Ascending aorta (tissue), 2 donors: Measurements from ENCODE around the gene FARP1. TPM values are rescaled to one million over a fixed set of nuclear protein-coding genes. Genes with fewer than 3 reads are reported as not detected.

ENCODE experiments used
- DNase-seq, 2 donors: peaks; one replicate each; pipeline ENCODE4 v3.0.0-alpha.2; 2019; ENCODE audit warnings: low spot score in 2 of 2
- H3K27ac ChIP-seq, 2 donors: fragments of 200-600 bp; sonication (generic); one replicate each; pipeline ENCODE4 v1.5.1; 2016 to 2017; ENCODE audit warnings: mild to moderate bottlenecking in 1 of 2
- H3K27me3 ChIP-seq: fragments of 200-600 bp; sonication (generic); one replicate; pipeline ENCODE4 v1.5.1; 2017
- H3K36me3 ChIP-seq, 2 donors: fragments of 200-600 bp; sonication (generic); one replicate each; pipeline ENCODE4 v1.5.1; 2016
- H3K4me1 ChIP-seq, 2 donors: fragments of 200-600 bp; sonication (generic); one replicate each; pipeline ENCODE4 v1.5.1; 2016 to 2017; ENCODE audit warnings: mild to moderate bottlenecking in 1 of 2
- H3K4me3 ChIP-seq, 2 donors: fragments of 200-600 bp; sonication (generic); one replicate each; pipeline ENCODE4 v1.5.1; 2016 to 2017; ENCODE audit warnings: mild to moderate bottlenecking in 1 of 2
- H3K9me3 ChIP-seq, 2 donors: fragments of 200-600 bp; sonication (generic); one replicate each; pipeline ENCODE4 v1.5.1; 2016
- intact Hi-C: fragments of 100-400 bp; cut with DNase I; formaldehyde crosslinking; loops from one replicate; pipeline ENCODE4 v1.15.1; 2023
- total RNA-seq: library from RNA; depleted of rRNA; stranded (reverse); fragments of >200 nt; gene quantifications from one replicate; pipeline ENCODE4 v1.1.0, GENCODE V29; 2016
- TF ChIP-seq, protein P1 (sequence below), 3 experiments: fragments of 200-600 bp in 2 of 3; fragments of 450-650 bp in 1 of 3; sonication (generic) in 2 of 3; IDR thresholded peaks; one replicate each; pipeline ENCODE4 v1.5.1; 2016 to 2019; ENCODE audit warnings: antibody characterized with exemption in 3 of 3, mild to moderate bottlenecking in 1 of 3, moderate library complexity in 1 of 3

The FARP1 gene
- total RNA-seq, 1 donor from 2014 or later, result 80.8 TPM

DNA sequence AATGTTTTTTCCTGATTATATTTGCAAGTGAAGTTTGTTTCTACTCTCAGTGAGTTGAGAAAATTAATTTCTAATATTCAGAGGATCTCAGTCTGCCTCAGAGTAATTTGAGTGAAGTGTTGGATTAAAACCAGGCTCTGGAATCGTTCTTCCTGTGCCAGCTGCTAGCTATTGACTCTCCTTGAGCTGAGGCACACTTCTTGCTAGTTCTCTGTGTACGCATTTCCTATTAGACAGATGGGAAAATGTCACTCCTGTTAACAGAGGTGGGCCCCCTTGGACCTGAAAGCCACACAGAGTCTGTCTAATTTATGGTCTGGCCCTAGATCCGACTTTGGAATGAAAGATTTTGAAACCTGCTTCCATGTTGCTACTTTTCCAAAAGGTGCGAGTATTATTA lies 141.8 kb downstream of the FARP1 start:
- DNase-seq, result no peak
- no peaks in the 10 kb centered on the region for H3K9me3 ChIP-seq
- H3K4me3 ChIP-seq, result no peak overlapping the region

DNA sequence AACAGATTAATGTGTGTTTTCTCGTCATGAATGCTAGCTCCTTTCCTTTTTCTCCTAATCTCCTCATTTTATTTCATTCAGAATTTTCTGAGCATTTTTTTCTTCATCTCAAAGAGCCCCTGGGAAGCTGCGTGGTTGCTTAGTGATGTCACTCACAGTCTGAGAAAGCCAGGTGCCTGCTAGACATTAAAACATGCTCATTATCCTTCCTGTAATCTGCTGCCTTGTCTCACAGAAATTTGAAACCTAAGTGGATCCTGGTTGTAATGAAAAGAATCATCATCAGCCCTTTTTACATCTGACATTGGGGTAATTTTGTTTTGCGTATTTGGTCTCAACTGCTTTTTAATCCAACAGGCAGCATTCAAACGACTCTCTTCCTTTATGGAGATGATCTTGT lies 142.4 kb downstream of the FARP1 start:
- H3K27me3 ChIP-seq, result no peaks in the 10 kb centered on the region
- intact Hi-C loops, result no loop called here
- H3K9me3 ChIP-seq, result no peaks in the 10 kb centered on the region
- DNase-seq, result no peak
- no peak overlapping the region for H3K4me3 ChIP-seq
- TF ChIP-seq, protein P1, sequence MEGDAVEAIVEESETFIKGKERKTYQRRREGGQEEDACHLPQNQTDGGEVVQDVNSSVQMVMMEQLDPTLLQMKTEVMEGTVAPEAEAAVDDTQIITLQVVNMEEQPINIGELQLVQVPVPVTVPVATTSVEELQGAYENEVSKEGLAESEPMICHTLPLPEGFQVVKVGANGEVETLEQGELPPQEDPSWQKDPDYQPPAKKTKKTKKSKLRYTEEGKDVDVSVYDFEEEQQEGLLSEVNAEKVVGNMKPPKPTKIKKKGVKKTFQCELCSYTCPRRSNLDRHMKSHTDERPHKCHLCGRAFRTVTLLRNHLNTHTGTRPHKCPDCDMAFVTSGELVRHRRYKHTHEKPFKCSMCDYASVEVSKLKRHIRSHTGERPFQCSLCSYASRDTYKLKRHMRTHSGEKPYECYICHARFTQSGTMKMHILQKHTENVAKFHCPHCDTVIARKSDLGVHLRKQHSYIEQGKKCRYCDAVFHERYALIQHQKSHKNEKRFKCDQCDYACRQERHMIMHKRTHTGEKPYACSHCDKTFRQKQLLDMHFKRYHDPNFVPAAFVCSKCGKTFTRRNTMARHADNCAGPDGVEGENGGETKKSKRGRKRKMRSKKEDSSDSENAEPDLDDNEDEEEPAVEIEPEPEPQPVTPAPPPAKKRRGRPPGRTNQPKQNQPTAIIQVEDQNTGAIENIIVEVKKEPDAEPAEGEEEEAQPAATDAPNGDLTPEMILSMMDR (IDR thresholded peaks at IDR 0.05), result no peak
- H3K4me1 ChIP-seq, result no peaks in the 10 kb centered on the region
- H3K27ac ChIP-seq, result no peak overlapping the region
- no peaks in the 10 kb centered on the region for H3K36me3 ChIP-seq

More for the DNA sequence above, 141.8 kb downstream of the FARP1 start:
- Histone ChIP-seq H3K27ac (no peak overlapping the region), H3K36me3 (no peaks in the 10 kb centered on the region), H3K27me3 (no peaks in the 10 kb centered on the region), H3K4me1 (no peaks in the 10 kb centered on the region)
- TF ChIP-seq, protein P1 (IDR thresholded peaks at IDR 0.05), result no peak
- intact Hi-C loops, result no loop called here

DNA sequence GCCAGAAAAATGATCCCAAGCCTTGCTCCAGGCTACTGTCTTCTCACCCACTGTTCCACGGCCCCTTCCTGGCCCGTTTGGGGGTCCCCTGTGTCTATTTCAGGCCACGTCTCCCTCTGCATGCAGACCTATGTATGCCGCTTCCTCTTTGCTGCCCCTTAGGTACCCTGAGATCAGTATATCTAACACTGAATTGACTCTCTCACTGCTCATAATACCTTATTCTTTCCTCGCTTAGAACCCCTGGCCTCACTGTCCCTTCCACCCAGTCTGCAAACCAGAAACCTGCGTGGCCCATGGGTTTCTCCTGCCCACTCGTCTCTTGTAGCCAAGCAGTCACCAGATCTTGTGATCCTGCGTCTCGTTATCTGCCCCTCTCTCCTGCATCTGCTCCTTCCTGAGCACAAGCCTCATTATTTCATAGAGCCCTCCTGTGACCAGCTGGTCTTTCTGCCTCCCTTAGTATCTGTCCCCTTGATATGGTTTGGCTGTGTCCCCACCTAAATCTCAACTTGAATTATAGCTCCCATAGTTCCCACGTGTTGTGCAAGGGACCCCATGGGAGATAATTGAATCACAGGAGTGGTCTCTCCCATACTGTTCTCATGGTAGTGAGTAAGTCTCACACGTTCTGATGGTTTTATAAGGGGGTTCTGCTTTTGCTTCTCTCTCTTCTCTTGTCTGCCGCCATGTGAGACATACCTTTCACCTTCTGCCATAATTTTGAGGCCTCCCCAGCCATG lies 143.1 kb downstream of the FARP1 start:
- Histone ChIP-seq H3K27me3 (no peaks in the 10 kb centered on the region), H3K4me1 (no peaks in the 10 kb centered on the region), H3K27ac (no peak overlapping the region), H3K4me3 (no peak overlapping the region), H3K9me3 (no peaks in the 10 kb centered on the region), H3K36me3 (no peaks in the 10 kb centered on the region)
- TF ChIP-seq, protein P1 (IDR thresholded peaks at IDR 0.05), result no peak
- DNase-seq, result no peak
- intact Hi-C loops, result no loop called here

DNA sequence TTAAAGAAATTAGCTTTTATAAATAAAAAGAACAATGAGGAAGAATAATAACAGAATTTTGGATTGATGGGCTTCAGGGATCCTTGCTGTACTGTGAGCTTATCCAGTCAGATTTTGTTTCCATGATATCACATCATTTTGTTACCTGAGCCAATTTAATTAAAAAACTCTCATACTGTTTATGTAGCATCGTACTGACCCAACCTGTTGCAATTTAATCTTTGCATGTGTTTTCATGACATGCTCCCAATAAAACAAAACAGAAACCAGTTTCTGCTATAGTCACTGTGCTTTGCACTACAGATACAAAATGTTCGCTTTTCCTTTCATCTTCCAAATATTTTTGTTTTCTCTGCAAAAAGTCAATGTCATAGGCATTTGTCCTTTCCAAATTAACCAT lies 143.9 kb downstream of the FARP1 start:
- intact Hi-C loops, result no loop called here
- no peak for DNase-seq
- Histone ChIP-seq H3K27ac (no peak overlapping the region), H3K4me1 (no peaks in the 10 kb centered on the region), H3K4me3 (no peak overlapping the region), H3K9me3 (no peaks in the 10 kb centered on the region), H3K36me3 (no peaks in the 10 kb centered on the region), H3K27me3 (no peaks in the 10 kb centered on the region)
- TF ChIP-seq, protein P1 (IDR thresholded peaks at IDR 0.05), result no peak

DNA sequence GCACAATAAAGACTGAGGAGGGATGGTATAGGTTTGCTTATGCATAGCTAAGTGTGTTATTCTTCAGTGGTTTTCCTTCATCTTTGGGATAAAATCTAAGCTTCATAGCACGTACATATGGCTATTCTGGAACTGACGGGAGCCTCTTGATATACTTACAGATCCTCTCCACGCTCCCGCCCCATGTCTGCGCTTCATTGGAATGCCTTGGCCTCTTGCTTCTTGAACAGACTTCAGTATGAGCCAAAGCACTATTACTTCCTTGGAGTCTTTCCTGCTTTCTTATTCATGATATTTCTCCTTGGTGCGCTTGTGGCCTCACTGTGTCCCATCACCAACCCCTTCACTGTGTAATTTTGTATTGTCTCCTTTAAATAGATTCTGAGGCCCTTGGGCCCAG lies 145.3 kb downstream of the FARP1 start:
- TF ChIP-seq, protein P1 (IDR thresholded peaks at IDR 0.05), result no peak
- Histone ChIP-seq H3K4me3 (no peak overlapping the region), H3K4me1 (no peaks in the 10 kb centered on the region), H3K27ac (no peak overlapping the region), H3K9me3 (no peaks in the 10 kb centered on the region), H3K36me3 (no peaks in the 10 kb centered on the region), H3K27me3 (no peaks in the 10 kb centered on the region)
- intact Hi-C loops, result no loop called here
- no peak for DNase-seq
